ENCODE measurements around the gene OCA2. TPM values are rescaled to one million over a fixed set of nuclear protein-coding genes. Genes with fewer than 3 reads are reported as not detected.
A peak's percentile ranks its signal among the peaks of the same experiment; 100 is the strongest.

The OCA2 gene
- total and polyA plus RNA-seq, 2 of the 4 experiments (the other 2 are of a cell fraction) = under 0.01 to 0.03 TPM

GRCh38 chr15:28133281-28133680 lies 34.2 kb upstream of the OCA2 start:
- no peak overlapping the region for H3K4me3 ChIP-seq (ENCODE audit: insufficient read depth, low read depth, low read length)

More at GRCh38 chr15:28133281-28133680, 34.2 kb upstream of the OCA2 start:
- TF ChIP-seq BHLHE40 (IDR thresholded peaks at IDR 0.05; ENCODE audit: low read depth, low read length) (no peak), RCOR1 (IDR thresholded peaks at IDR 0.05; ENCODE audit: insufficient replicate concordance, low read length) (no peak)
- TF ChIP-seq, protein P1, sequence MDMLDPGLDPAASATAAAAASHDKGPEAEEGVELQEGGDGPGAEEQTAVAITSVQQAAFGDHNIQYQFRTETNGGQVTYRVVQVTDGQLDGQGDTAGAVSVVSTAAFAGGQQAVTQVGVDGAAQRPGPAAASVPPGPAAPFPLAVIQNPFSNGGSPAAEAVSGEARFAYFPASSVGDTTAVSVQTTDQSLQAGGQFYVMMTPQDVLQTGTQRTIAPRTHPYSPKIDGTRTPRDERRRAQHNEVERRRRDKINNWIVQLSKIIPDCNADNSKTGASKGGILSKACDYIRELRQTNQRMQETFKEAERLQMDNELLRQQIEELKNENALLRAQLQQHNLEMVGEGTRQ (IDR thresholded peaks at IDR 0.05; ENCODE audit: low read depth, low read length) = no peak
- Histone ChIP-seq H3K4ac (ENCODE audit: low read depth, low read length) (no peak overlapping the region), H2AK9ac (replicated peaks; ENCODE audit: low read depth, low read length, poor library complexity) (no peak overlapping the region), H4K91ac (ENCODE audit: insufficient read depth, low read depth, low read length) (no peak overlapping the region), H3K9me1 (ENCODE audit: insufficient read depth, low read length) (peaks cover 5% of the 10 kb centered on the region; the same call in 1 of the 2 replicates), H3K18ac (ENCODE audit: low read depth, low read length) (no peak overlapping the region), H2AFZ (replicated peaks; ENCODE audit: low read length, poor library complexity) (no peak overlapping the region), H3K9me3 (ENCODE audit: control insufficient read depth, insufficient read depth, low read length) (no peaks in the 10 kb centered on the region), H2AK5ac (ENCODE audit: low read depth, low read length) (no peak overlapping the region), H4K20me1 (ENCODE audit: insufficient read depth, low read length) (no peaks in the 10 kb centered on the region; the same call in 1 of the 2 replicates), H2BK5ac (ENCODE audit: low read depth, low read length, poor library complexity, severe bottlenecking) (no peak overlapping the region), H4K5ac (ENCODE audit: low read depth, low read length) (no peak overlapping the region), H2BK15ac (ENCODE audit: low read depth, low read length) (no peak overlapping the region), H4K8ac (ENCODE audit: low read depth in 2 of 2, low read length in 2 of 2) (no peak overlapping the region), H3K14ac (replicated peaks; ENCODE audit: low read depth, low read length) (no peak overlapping the region), H3K9ac (ENCODE audit: low read depth, low read length) (no peak overlapping the region), H3K79me1 (ENCODE audit: low read depth in 1 of 2, low read length in 2 of 2) (peaks cover 0 to 3% of the 10 kb centered on the region in 2 experiments; a peak in 1 of 4 replicates), H3K4me2 (ENCODE audit: low read depth, low read length) (peak overlapping the region; percentile 36; the same call in 1 of the 2 replicates), H3K4me1 (ENCODE audit: control insufficient read depth, insufficient read depth, low read length) (peaks cover 9% of the 10 kb centered on the region), H3K56ac (ENCODE audit: extremely low read depth, insufficient read depth, low read length) (no peak overlapping the region), H3K27ac (ENCODE audit: insufficient read depth, low read length) (no peak overlapping the region), H3K23ac (ENCODE audit: low read depth, low read length) (no peak overlapping the region), H2BK120ac (ENCODE audit: low read depth, low read length) (no peak overlapping the region), H3K36me3 (ENCODE audit: control insufficient read depth, insufficient read depth, low read length) (peaks cover 29% of the 10 kb centered on the region), H3K27me3 (ENCODE audit: control insufficient read depth, insufficient read depth, low read length) (no peaks in the 10 kb centered on the region), H2BK20ac (ENCODE audit: low read depth, low read length) (no peak overlapping the region)
- intact Hi-C loops (cut with micrococcal nuclease) = no loop called here
- ChIA-PET CTCF (interaction anchor here (1.2 kb wide), 1 partner anchor 10 kb away, joined by 3 read pairs; no protein-coding TSS in a partner anchor), POLR2A (ENCODE audit: unreplicated experiment) (no interaction called here)
- in situ Hi-C loops (cut with MboI; ENCODE audit: low sequenced_read_pairs) = no loop called here
- DNase-seq (peak; percentile 36), ATAC-seq (ENCODE audit: low read depth) (peak; percentile 48)
- no TSS peak for BruUV-seq (replicated peaks)
- dilution Hi-C loops (cut with HindIII; ENCODE audit: low sequenced_read_pairs, unreplicated experiment) = no loop called here

Data from IMR-90 (cell line).